Vagina (tissue), 2 donors: ENCODE measurements around the gene FAM200A.
"Not testable (repeated sequence)": the region's sequence is repeated elsewhere in the genome, so short reads cannot be mapped to it uniquely, and the experiment has no call there.

Experiments used
- POLR2A ChIP-seq, 2 donors: fragments of 450-650 bp; IDR thresholded peaks; one replicate each; pipeline ENCODE4 v1.6.1; 2017; ENCODE audit warnings: antibody characterized with exemption in 2 of 2, mild to moderate bottlenecking in 2 of 2, moderate library complexity in 2 of 2
- POLR2AphosphoS5 ChIP-seq, 2 donors: sonication (generic); formaldehyde crosslinking; IDR thresholded peaks; one replicate each; pipeline ENCODE4 v1.9.0; 2017; ENCODE audit warnings: antibody characterized with exemption in 2 of 2, mild to moderate bottlenecking in 2 of 2, low read depth in 1 of 2; ENCODE audit not compliant: insufficient read depth in 1 of 2
- TF ChIP-seq, protein P1 (sequence below), 3 experiments: fragments of 450-650 bp in 2 of 3; fragments of 200-600 bp in 1 of 3; sonication (generic) in 1 of 3; IDR thresholded peaks; one replicate each; pipeline ENCODE4 v1.5.1; 2017 to 2019; ENCODE audit warnings: antibody characterized with exemption in 3 of 3, mild to moderate bottlenecking in 2 of 3, moderate library complexity in 2 of 3

DNA sequence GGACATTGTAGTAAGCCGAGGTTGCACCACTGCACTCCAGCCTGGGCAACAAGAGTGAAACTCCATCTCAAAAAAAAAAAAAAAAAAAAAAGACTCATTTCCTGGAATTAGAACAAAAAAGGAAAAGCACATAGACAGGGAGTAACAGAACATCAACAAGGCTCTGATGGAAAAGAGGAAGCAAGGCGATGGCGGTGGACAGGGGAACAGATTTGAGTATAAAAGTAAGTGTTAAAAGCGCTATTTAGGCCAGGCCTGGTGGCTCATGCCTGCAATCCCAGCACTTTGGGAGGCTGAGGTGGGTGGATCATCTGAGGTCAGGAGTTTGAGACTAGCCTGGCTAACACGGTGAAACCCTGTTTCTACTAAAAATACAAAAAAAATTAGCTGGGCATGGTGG, 6.6 kb downstream of the FAM200A start:
- TF ChIP-seq, protein P1, sequence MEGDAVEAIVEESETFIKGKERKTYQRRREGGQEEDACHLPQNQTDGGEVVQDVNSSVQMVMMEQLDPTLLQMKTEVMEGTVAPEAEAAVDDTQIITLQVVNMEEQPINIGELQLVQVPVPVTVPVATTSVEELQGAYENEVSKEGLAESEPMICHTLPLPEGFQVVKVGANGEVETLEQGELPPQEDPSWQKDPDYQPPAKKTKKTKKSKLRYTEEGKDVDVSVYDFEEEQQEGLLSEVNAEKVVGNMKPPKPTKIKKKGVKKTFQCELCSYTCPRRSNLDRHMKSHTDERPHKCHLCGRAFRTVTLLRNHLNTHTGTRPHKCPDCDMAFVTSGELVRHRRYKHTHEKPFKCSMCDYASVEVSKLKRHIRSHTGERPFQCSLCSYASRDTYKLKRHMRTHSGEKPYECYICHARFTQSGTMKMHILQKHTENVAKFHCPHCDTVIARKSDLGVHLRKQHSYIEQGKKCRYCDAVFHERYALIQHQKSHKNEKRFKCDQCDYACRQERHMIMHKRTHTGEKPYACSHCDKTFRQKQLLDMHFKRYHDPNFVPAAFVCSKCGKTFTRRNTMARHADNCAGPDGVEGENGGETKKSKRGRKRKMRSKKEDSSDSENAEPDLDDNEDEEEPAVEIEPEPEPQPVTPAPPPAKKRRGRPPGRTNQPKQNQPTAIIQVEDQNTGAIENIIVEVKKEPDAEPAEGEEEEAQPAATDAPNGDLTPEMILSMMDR (IDR thresholded peaks at IDR 0.05), result not testable (repeated sequence)
- TF ChIP-seq POLR2AphosphoS5 (IDR thresholded peaks at IDR 0.05; ENCODE audit: insufficient read depth in 1 of 2, low read depth in 1 of 2); POLR2A (IDR thresholded peaks at IDR 0.05): not testable (repeated sequence)
